GM21367 (cell line): ENCODE results near the gene PGAP6.
"Not testable (repeated sequence)": the region's sequence is repeated elsewhere in the genome, so short reads cannot be mapped to it uniquely, and the experiment has no call there.

Experiments used
- ATAC-seq: cut with Tn5 transposase; IDR thresholded peaks from one replicate; pipeline ENCODE4 v1.9.1; 2021; ENCODE audit not compliant: unreplicated experiment

The PGAP6 gene

GRCh38 chr16:381789-382717 is at the start of gene PGAP6:
Gene PGAP6, minus strand, starts transcription at chr16:381978. Its CDS starts 157 bp downstream, at chr16:381821.
- peak; percentile 39 for ATAC-seq

GRCh38 chr16:430904-431303 is 49.1 kb upstream of the PGAP6 start:
- no peak for ATAC-seq

GRCh38 chr16:427250-427649 is 45.5 kb upstream of the PGAP6 start:
- no peak for ATAC-seq

- no peak for ATAC-seq
Measured at GRCh38 chr16:426906-427249, 45.1 kb upstream of the PGAP6 start.

- peak; percentile 7 for ATAC-seq
Measured at GRCh38 chr16:426115-426905, 44.5 kb upstream of the PGAP6 start.

GRCh38 chr16:425740-426114 is 43.9 kb upstream of the PGAP6 start:
- ATAC-seq: peak; percentile 23

- ATAC-seq: peak; percentile 58
Measured at GRCh38 chr16:425082-425718, 43.4 kb upstream of the PGAP6 start, which contains the start of gene RAB11FIP3. Gene RAB11FIP3, plus strand, starts transcription at chr16:425649. Its CDS starts 358 bp downstream, at chr16:426007.

GRCh38 chr16:424623-425081 is 42.9 kb upstream of the PGAP6 start:
- no peak for ATAC-seq

- ATAC-seq: no peak
Measured at GRCh38 chr16:424033-424622, 42.4 kb upstream of the PGAP6 start.

GRCh38 chr16:422179-422578 is 40.4 kb upstream of the PGAP6 start:
- ATAC-seq: not testable (repeated sequence)

GRCh38 chr16:415170-415498 is 33.4 kb upstream of the PGAP6 start:
- ATAC-seq: not testable (repeated sequence)

- no peak for ATAC-seq
Measured at GRCh38 chr16:414395-415169, 32.8 kb upstream of the PGAP6 start.

GRCh38 chr16:411576-412265 is 29.9 kb upstream of the PGAP6 start:
- ATAC-seq: no peak

GRCh38 chr16:410516-411178 is 28.9 kb upstream of the PGAP6 start:
- no peak for ATAC-seq

- no peak for ATAC-seq
Measured at GRCh38 chr16:407253-407652, 25.5 kb upstream of the PGAP6 start.

GRCh38 chr16:405548-406506 is 24.0 kb upstream of the PGAP6 start:
- no peak for ATAC-seq

GRCh38 chr16:404971-405486 is 23.3 kb upstream of the PGAP6 start:
- ATAC-seq: no peak
